Measurements from ENCODE around the gene MED22. TPM values are rescaled to one million over a fixed set of nuclear protein-coding genes. Genes with fewer than 3 reads are reported as not detected.

Gene MED22
- total RNA-seq, 2 experiments from 2014 or later: 42.5 to 43.3 TPM

GRCh38 chr9:133348718-133349573 lies 1.0 kb upstream of the MED22 start:
- ChIA-PET CTCF (interaction anchor here (1.0 to 4.9 kb wide), 5 partner anchors 8 to 22 kb away, joined by 3 to 41 read pairs (median 3); no protein-coding TSS in a partner anchor), POLR2A (interaction anchor here (0.6 to 6.8 kb wide), 8 partner anchors 9 to 318 kb away, joined by 3 to 172 read pairs (median 4); partner anchors contain the start of genes GTF3C5, SLC2A6, STKLD1 and SURF4)

GRCh38 chr9:133347515-133347984 lies 381 bp downstream of the MED22 start:
- CTCF ChIA-PET: interaction anchor here (1.0 to 4.9 kb wide), 3 partner anchors 9 to 24 kb away, joined by 3 to 41 read pairs (median 3); no protein-coding TSS in a partner anchor
- POLR2A ChIA-PET: interaction anchor here (0.7 to 6.8 kb wide), 12 partner anchors 8 to 316 kb away, joined by 3 to 172 read pairs (median 4); partner anchors contain the start of genes GTF3C5, SLC2A6, STKLD1 and SURF1

- ChIA-PET CTCF (interaction anchor here (1.0 to 1.2 kb wide), 2 partner anchors 19 to 26 kb away, joined by 3 read pairs; no protein-coding TSS in a partner anchor), POLR2A (interaction anchor here (0.7 to 6.8 kb wide), 4 partner anchors 10 to 75 kb away, joined by 3 to 172 read pairs (median 4); partner anchors contain the start of genes STKLD1, SURF1, SURF2 and SURF4)
Observed at GRCh38 chr9:133346021-133346785, 1.7 kb downstream of the MED22 start.

- POLR2A ChIA-PET: interaction anchor here (1.2 to 6.8 kb wide), 2 partner anchors 11 to 27 kb away, joined by 4 to 172 read pairs; partner anchors contain the start of genes STKLD1, SURF1, SURF2 and SURF4
- CTCF ChIA-PET: interaction anchor here (1.0 kb wide), 1 partner anchor 26 kb away, joined by 3 read pairs; no protein-coding TSS in a partner anchor
Observed at GRCh38 chr9:133345596-133345995, 2.3 kb downstream of the MED22 start.

- ChIA-PET POLR2A (no interaction called here), CTCF (no interaction called here)
Observed at GRCh38 chr9:133344979-133345378, 3.0 kb downstream of the MED22 start.

GRCh38 chr9:133344071-133344470 lies 3.9 kb downstream of the MED22 start:
- CTCF ChIA-PET: no interaction called here
- POLR2A ChIA-PET: interaction anchor here (1.1 kb wide), 1 partner anchor 22 kb away, joined by 7 read pairs; no protein-coding TSS in a partner anchor

GRCh38 chr9:133342570-133342969 lies 5.4 kb downstream of the MED22 start:
- CTCF ChIA-PET: interaction anchor here (0.9 to 1.5 kb wide), 3 partner anchors 9 to 34 kb away, joined by 3 to 4 read pairs (median 3); no protein-coding TSS in a partner anchor
- POLR2A ChIA-PET: no interaction called here

GRCh38 chr9:133342069-133342406 lies 5.9 kb downstream of the MED22 start:
- CTCF ChIA-PET: interaction anchor here (1.1 to 1.5 kb wide), 2 partner anchors 10 to 35 kb away, joined by 3 to 4 read pairs; no protein-coding TSS in a partner anchor
- POLR2A ChIA-PET: no interaction called here

- ChIA-PET CTCF (interaction anchor here (1.1 to 1.5 kb wide), 2 partner anchors 10 to 35 kb away, joined by 3 to 4 read pairs; no protein-coding TSS in a partner anchor), POLR2A (no interaction called here)
Observed at GRCh38 chr9:133341369-133342068, 6.4 kb downstream of the MED22 start.

GRCh38 chr9:133340916-133341315 lies 7.0 kb downstream of the MED22 start:
- POLR2A ChIA-PET: no interaction called here
- CTCF ChIA-PET: interaction anchor here (1.5 kb wide), 1 partner anchor 11 kb away, joined by 4 read pairs; no protein-coding TSS in a partner anchor

- ChIA-PET POLR2A (interaction anchor here (1.4 to 1.5 kb wide), 2 partner anchors 8 to 31 kb away, joined by 4 read pairs; partner anchors contain the start of genes MED22 and RPL7A), CTCF (interaction anchor here (1.3 to 1.7 kb wide), 3 partner anchors 9 to 146 kb away, joined by 3 to 4 read pairs (median 4); no protein-coding TSS in a partner anchor)
Observed at GRCh38 chr9:133340256-133340655, 7.7 kb downstream of the MED22 start.

- ChIA-PET CTCF (interaction anchor here (1.3 to 1.7 kb wide), 4 partner anchors 10 to 147 kb away, joined by 3 to 4 read pairs (median 4); no protein-coding TSS in a partner anchor), POLR2A (interaction anchor here (1.4 to 1.5 kb wide), 2 partner anchors 8 to 31 kb away, joined by 4 read pairs; partner anchors contain the start of genes MED22 and RPL7A)
Observed at GRCh38 chr9:133339641-133340040, 8.3 kb downstream of the MED22 start.

GRCh38 chr9:133335924-133336811 lies 11.8 kb downstream of the MED22 start, which contains the start of gene SURF6:
Gene SURF6 (minus strand): TSS chr9:133336188. CDS start chr9:133336132, 56 bp downstream.
- POLR2A ChIA-PET: interaction anchor here (0.5 to 1.5 kb wide), 7 partner anchors 12 to 933 kb away, joined by 3 to 9 read pairs (median 4); partner anchors contain the start of genes MED22 and RPL7A
- CTCF ChIA-PET: interaction anchor here (0.7 to 1.0 kb wide), 2 partner anchors 35 to 124 kb away, joined by 3 read pairs; no protein-coding TSS in a partner anchor

- ChIA-PET CTCF (interaction anchor here (1.0 kb wide), 1 partner anchor 36 kb away, joined by 3 read pairs; no protein-coding TSS in a partner anchor), POLR2A (interaction anchor here (1.4 to 1.5 kb wide), 2 partner anchors 13 to 15 kb away, joined by 8 to 9 read pairs; partner anchors contain the start of genes MED22 and RPL7A)
Observed at GRCh38 chr9:133334888-133335287, 13.0 kb downstream of the MED22 start.

- CTCF ChIA-PET: no interaction called here
- POLR2A ChIA-PET: no interaction called here
Observed at GRCh38 chr9:133334161-133334560, 13.8 kb downstream of the MED22 start.

GRCh38 chr9:133333566-133333965 lies 14.4 kb downstream of the MED22 start:
- POLR2A ChIA-PET: no interaction called here
- CTCF ChIA-PET: no interaction called here

GRCh38 chr9:133333011-133333410 lies 14.9 kb downstream of the MED22 start:
- ChIA-PET POLR2A (no interaction called here), CTCF (no interaction called here)

Measured in activated CD8-positive, alpha-beta memory T cell treated with anti-CD3 and anti-CD28 coated beads for 36 hours (primary cell).